Keratinocyte (primary cell): Measurements from ENCODE around the gene ARHGEF25. TPM values are rescaled to one million over a fixed set of nuclear protein-coding genes. Genes with fewer than 3 reads are reported as not detected.
"Not testable (repeated sequence)": the region's sequence is repeated elsewhere in the genome, so short reads cannot be mapped to it uniquely, and the experiment has no call there.

Source experiments
- DNase-seq: peaks from one replicate; pipeline ENCODE4 v3.0.0-alpha.2; 2011; ENCODE audit warnings: low read depth, missing footprints, low spot score
- FAIRE-seq: peaks from 2 replicates; lab custom pipeline; 2011; peaks lifted over from hg19 to GRCh38; lab: Jason Lieb, UNC
- H2AFZ ChIP-seq: 2 replicates; pipeline ENCODE4 v1.6.0; 2012; ENCODE audit warnings: low read length, control low read depth, inconsistent platforms; ENCODE audit not compliant: control insufficient read depth
- H3K27ac ChIP-seq: 2 replicates; pipeline ENCODE4 v1.5.1; 2011; ENCODE audit warnings: low read length; ENCODE audit not compliant: control insufficient read depth, insufficient read depth
- H3K27me3 ChIP-seq: 3 replicates; pipeline ENCODE4 v1.6.0; 2011; ENCODE audit warnings: low read length; ENCODE audit not compliant: control insufficient read depth, insufficient read depth; ENCODE audit errors: extremely low read depth
- H3K36me3 ChIP-seq, 2 experiments: 2 replicates in 1 of 2; 3 replicates in 1 of 2; pipeline ENCODE4 v1.5.1; 2011; ENCODE audit warnings: low read length in 2 of 2, mild to moderate bottlenecking in 1 of 2; ENCODE audit not compliant: control insufficient read depth in 2 of 2, insufficient read depth in 2 of 2; ENCODE audit errors: extremely low read depth in 1 of 2
- H3K4me1 ChIP-seq: 3 replicates; pipeline ENCODE4 v1.5.1; 2011; ENCODE audit warnings: low read length; ENCODE audit not compliant: control insufficient read depth, insufficient read depth; ENCODE audit errors: extremely low read depth
- H3K4me2 ChIP-seq: 3 replicates; pipeline ENCODE4 v1.6.0; 2011; ENCODE audit warnings: low read depth, low read length; ENCODE audit not compliant: control insufficient read depth, insufficient read depth; ENCODE audit errors: extremely low read depth
- H3K4me3 ChIP-seq, 3 experiments: fragments of 200-600 bp in 1 of 3; sonication (generic) in 1 of 3; 2 replicates in 2 of 3; 3 replicates in 1 of 3; pipeline ENCODE4 v1.5.1; 2011 to 2016; ENCODE audit warnings: low read length in 3 of 3, mild to moderate bottlenecking in 3 of 3, control low read depth in 2 of 3, inconsistent platforms in 1 of 3, low read depth in 1 of 3, mixed read lengths in 1 of 3, mixed run types in 1 of 3, moderate library complexity in 1 of 3; ENCODE audit not compliant: control insufficient read depth in 2 of 3, insufficient read depth in 2 of 3; ENCODE audit errors: extremely low read depth in 1 of 3
- H3K79me2 ChIP-seq: 2 replicates; pipeline ENCODE4 v1.6.0; 2012; ENCODE audit warnings: low read length; ENCODE audit not compliant: control insufficient read depth, insufficient read depth
- H3K9ac ChIP-seq: 3 replicates; pipeline ENCODE4 v1.6.0; 2011; ENCODE audit warnings: low read length; ENCODE audit not compliant: control insufficient read depth, insufficient read depth; ENCODE audit errors: extremely low read depth
- H3K9me1 ChIP-seq: 3 replicates; pipeline ENCODE4 v1.6.0; 2011; ENCODE audit warnings: low read length; ENCODE audit not compliant: control insufficient read depth, insufficient read depth; ENCODE audit errors: extremely low read depth
- H3K9me3 ChIP-seq: 2 replicates; pipeline ENCODE4 v1.5.1; 2012; ENCODE audit warnings: low read depth, low read length; ENCODE audit not compliant: control insufficient read depth
- H4K20me1 ChIP-seq: 3 replicates; pipeline ENCODE4 v1.6.0; 2011; ENCODE audit warnings: low read length; ENCODE audit not compliant: control insufficient read depth, insufficient read depth; ENCODE audit errors: extremely low read depth
- CTCF ChIP-seq, 3 experiments: IDR thresholded peaks in 1 of 3; conservative IDR thresholded peaks in 1 of 3; optimal IDR thresholded peaks in 1 of 3; 2 replicates in 2 of 3; 3 replicates in 1 of 3; pipeline versions ENCODE3 to v1.5.1; 2011; ENCODE audit warnings: low read length in 3 of 3, mild to moderate bottlenecking in 3 of 3, moderate library complexity in 2 of 3, control low read depth in 1 of 3, inconsistent platforms in 1 of 3; ENCODE audit not compliant: insufficient read depth in 2 of 3; ENCODE audit errors: extremely low read depth in 1 of 3
- EZH2 ChIP-seq: IDR thresholded peaks from one replicate; pipeline ENCODE4 v1.6.1; 2012; ENCODE audit warnings: inconsistent platforms, mild to moderate bottlenecking, low read length, moderate library complexity
- dilution Hi-C: fragments of 300-500 bp; cut with MboI; formaldehyde crosslinking; loops from one replicate; pipeline ENCODE4 v1.7.0; 2020; ENCODE audit warnings: low sequenced_read_pairs; ENCODE audit not compliant: extremely low pct_ligation_motif_present
- polyA plus RNA-seq, 5 experiments: library from polyadenylated mRNA; depleted of rRNA in 3 of 5; stranded (reverse) in 3 of 5; stranded (forward) in 1 of 5; unstranded in 1 of 5; fragments of >200 nt; gene quantifications; 1 replicate in 1 of 5; 2 replicates in 3 of 5; 3 replicates in 1 of 5; pipeline versions ENCODE4 v1.2.1 to v1.2.3, GENCODE V29; 2011 to 2012; ENCODE audit warnings: missing spikeins in 2 of 5, low read depth in 1 of 5, low replicate concordance in 1 of 5

ARHGEF25 gene
- polyA plus RNA-seq, 1 donor (not counting 4 experiments of a cell fraction or from before 2014, with no cell fraction given): 0.12 TPM

DNA sequence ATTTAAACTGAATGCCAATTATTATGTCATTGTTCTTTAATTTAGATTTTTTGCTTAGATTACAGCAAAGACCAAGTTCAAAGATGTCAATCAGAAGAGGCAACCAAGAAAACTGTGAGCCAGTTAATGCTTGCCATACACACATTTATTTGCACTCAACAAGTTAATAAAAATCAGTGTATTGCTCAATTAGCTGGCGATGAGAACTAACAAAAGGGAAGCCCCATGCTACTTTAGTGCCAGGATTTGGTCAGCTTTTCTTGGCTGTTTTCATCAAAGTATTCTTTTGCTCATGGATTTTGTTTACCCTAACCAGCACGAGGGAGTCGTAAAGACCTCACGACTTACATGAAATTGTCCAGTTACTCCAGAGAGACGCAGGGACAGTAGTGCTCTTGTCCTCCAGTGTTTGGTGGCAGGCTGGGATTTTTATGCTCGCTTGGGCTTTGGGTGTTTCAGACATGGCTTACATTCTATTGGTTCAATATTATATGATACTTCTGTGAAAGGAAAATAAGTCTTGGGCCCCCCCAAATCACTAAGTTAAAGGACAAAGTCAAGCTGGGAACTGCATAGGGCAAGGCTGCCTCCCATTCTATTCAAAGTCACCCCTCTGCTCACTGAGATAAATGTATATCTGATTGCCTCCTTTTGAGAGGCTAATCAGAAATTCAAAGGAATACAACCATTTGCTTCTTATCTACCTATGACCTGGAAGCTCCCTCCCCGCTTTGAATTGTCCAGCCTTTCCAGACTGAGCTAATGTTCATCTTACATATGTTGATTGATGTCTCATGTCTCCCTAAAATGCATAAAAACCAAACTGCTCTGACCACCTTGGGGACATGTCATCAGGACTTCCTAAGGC is 29.2 kb downstream of the ARHGEF25 start:
- no peak for TF ChIP-seq CTCF (optimal IDR thresholded peaks at IDR 0.05 in 1 of 3, IDR thresholded peaks at IDR 0.05 in 1 of 3, conservative IDR thresholded peaks at IDR 0.05 in 1 of 3; ENCODE audit: extremely low read depth in 1 of 3, insufficient read depth in 2 of 3, low read length in 3 of 3)
- TF ChIP-seq EZH2: no peak
- no peak overlapping the region for H2AFZ ChIP-seq
- H3K36me3 ChIP-seq: no peaks in the 10 kb centered on the region
- no peaks in the 10 kb centered on the region for H3K9me3 ChIP-seq
- FAIRE-seq (no peak), DNase-seq (no peak)
- H3K4me3 ChIP-seq: no peak overlapping the region
- H3K9me1 ChIP-seq: no peaks in the 10 kb centered on the region
- no peaks in the 10 kb centered on the region for H4K20me1 ChIP-seq
- H3K79me2 ChIP-seq: no peaks in the 10 kb centered on the region
- H3K4me2 ChIP-seq: no peak overlapping the region
- H3K27ac ChIP-seq: no peak overlapping the region
- H3K27me3 ChIP-seq: peaks cover 6% of the 10 kb centered on the region
- no peaks in the 10 kb centered on the region for H3K4me1 ChIP-seq
- no peak overlapping the region for H3K9ac ChIP-seq
- dilution Hi-C loops: no loop called here

- Histone ChIP-seq H3K4me1 (no peaks in the 10 kb centered on the region), H3K4me2 (no peak overlapping the region), H2AFZ (no peak overlapping the region), H3K36me3 (no peaks in the 10 kb centered on the region), H3K9me3 (no peaks in the 10 kb centered on the region), H3K4me3 (no peak overlapping the region), H3K27ac (no peak overlapping the region), H4K20me1 (no peaks in the 10 kb centered on the region), H3K27me3 (peaks cover 4% of the 10 kb centered on the region), H3K9ac (no peak overlapping the region), H3K9me1 (no peaks in the 10 kb centered on the region), H3K79me2 (no peaks in the 10 kb centered on the region)
- DNase-seq: no peak
- dilution Hi-C loops: no loop called here
- TF ChIP-seq EZH2 (no peak), CTCF (optimal IDR thresholded peaks at IDR 0.05 in 1 of 3, IDR thresholded peaks at IDR 0.05 in 1 of 3, conservative IDR thresholded peaks at IDR 0.05 in 1 of 3; ENCODE audit: extremely low read depth in 1 of 3, insufficient read depth in 2 of 3, low read length in 3 of 3) (no peak)
- no peak for FAIRE-seq
These were observed 30.6 kb downstream of the ARHGEF25 start for GRCh38 chr12:57641699-57642442.

- FAIRE-seq, DNase-seq: not testable (repeated sequence)
These were observed 34.9 kb downstream of the ARHGEF25 start for GRCh38 chr12:57645990-57646658.

More at GRCh38 chr12:57645990-57646658, 34.9 kb downstream of the ARHGEF25 start:
- H3K4me1 ChIP-seq, H3K27ac ChIP-seq, H3K4me3 ChIP-seq, H3K9me1 ChIP-seq, H3K9me3 ChIP-seq, H4K20me1 ChIP-seq, H2AFZ ChIP-seq, H3K36me3 ChIP-seq, H3K27me3 ChIP-seq, H3K4me2 ChIP-seq, H3K79me2 ChIP-seq, dilution Hi-C loops, H3K9ac ChIP-seq: not testable (repeated sequence)
